G401.6 (cell line): ENCODE results near the gene DEFB129.
"Not testable (repeated sequence)": the region's sequence is repeated elsewhere in the genome, so short reads cannot be mapped to it uniquely, and the experiment has no call there.

Experiments
- FAIRE-seq: peaks from 2 replicates; lab custom pipeline; 2012; peaks lifted over from hg19 to GRCh38; lab: Jason Lieb, UNC

The DEFB129 gene

GRCh38 chr20:253447-253846 is 26.4 kb downstream of the DEFB129 start:
- FAIRE-seq, result not testable (repeated sequence)

GRCh38 chr20:257419-257818 is 30.4 kb downstream of the DEFB129 start, which contains the start of gene DEFB132:
TSS of gene DEFB132 (plus strand) at chr20:257724. CDS start at chr20:257779, 55 bp downstream.
- no peak for FAIRE-seq

- no peak for FAIRE-seq
These were observed 31.3 kb downstream of the DEFB129 start for GRCh38 chr20:258269-258858.

- FAIRE-seq, result no peak
These were observed 31.9 kb downstream of the DEFB129 start for GRCh38 chr20:258963-259362.

GRCh38 chr20:259981-260380 is 32.9 kb downstream of the DEFB129 start:
- peak; percentile 25 for FAIRE-seq

- FAIRE-seq, result no peak
These were observed 36.6 kb downstream of the DEFB129 start for GRCh38 chr20:263701-264100.

- peak; percentile 69 for FAIRE-seq
These were observed 39.8 kb downstream of the DEFB129 start for GRCh38 chr20:266596-267562.

GRCh38 chr20:270517-270916 is 43.5 kb downstream of the DEFB129 start:
- no peak for FAIRE-seq

- no peak for FAIRE-seq
These were observed 44.0 kb downstream of the DEFB129 start for GRCh38 chr20:271069-271468.

- FAIRE-seq, result no peak
These were observed 44.5 kb downstream of the DEFB129 start for GRCh38 chr20:271528-271927.

GRCh38 chr20:272718-273117 is 45.7 kb downstream of the DEFB129 start:
- no peak for FAIRE-seq

- FAIRE-seq, result no peak
These were observed 46.8 kb downstream of the DEFB129 start for GRCh38 chr20:273884-274283.

- no peak for FAIRE-seq
These were observed 48.7 kb downstream of the DEFB129 start for GRCh38 chr20:275791-276190.

GRCh38 chr20:276620-277495 is 49.8 kb downstream of the DEFB129 start:
- no peak for FAIRE-seq

- FAIRE-seq, result no peak
These were observed 50.4 kb downstream of the DEFB129 start for GRCh38 chr20:277496-277781.

GRCh38 chr20:278181-278580 is 51.1 kb downstream of the DEFB129 start:
- no peak for FAIRE-seq

- no peak for FAIRE-seq
These were observed 51.8 kb downstream of the DEFB129 start for GRCh38 chr20:278607-279571.
